ENCODE measurements around the gene NTNG1.

The NTNG1 gene

DNA sequence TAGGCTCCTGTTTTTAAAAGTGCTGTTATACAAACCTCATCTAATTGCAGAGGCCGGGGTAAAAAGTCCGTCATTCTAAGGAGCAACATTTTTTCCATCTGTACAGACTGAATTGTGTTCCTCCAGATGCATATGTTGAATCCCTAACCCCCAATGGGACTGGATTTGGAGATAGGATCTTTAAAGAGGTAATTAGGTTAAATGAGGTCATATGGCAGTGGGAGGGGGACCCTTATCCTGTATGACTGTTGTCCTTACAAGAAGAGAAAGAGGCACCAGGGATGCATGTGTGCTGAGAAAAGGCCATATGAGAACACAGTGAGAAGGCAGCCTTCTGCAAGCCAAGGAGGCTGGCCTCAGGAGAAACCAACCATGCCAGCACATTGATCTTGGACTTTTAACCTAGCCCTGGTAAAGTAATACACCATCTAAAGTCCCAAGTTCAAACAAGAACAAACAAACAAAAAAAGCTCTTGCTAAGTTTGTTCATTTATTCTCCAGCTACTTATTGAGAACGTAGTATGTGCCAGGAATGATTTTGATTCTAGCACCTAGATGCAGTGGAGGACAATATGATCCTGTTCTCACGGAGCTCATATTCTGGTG is 352.4 kb downstream of the NTNG1 start:
- Histone ChIP-seq H3K4me1 (ENCODE audit: low read length) (0 out of 2 replicates have a peak, but pooled peaks cover 6% of the 10 kb centered on the region), H3K9me3 (replicated peaks; ENCODE audit: insufficient read depth, low read length) (no peaks in the 10 kb centered on the region), H3K79me2 (ENCODE audit: low read length) (no peaks in the 10 kb centered on the region), H3K27me3 (replicated peaks; ENCODE audit: insufficient read depth, low read length) (no peaks in the 10 kb centered on the region), H3K4me2 (ENCODE audit: low read depth, low read length) (no peak overlapping the region), H3K27ac (ENCODE audit: low read length) (no peak overlapping the region), H3K9ac (ENCODE audit: low read length) (no peak overlapping the region), H2AFZ (ENCODE audit: low read length) (no peak overlapping the region), H3F3A (ENCODE audit: insufficient read depth, low read length) (no peaks in the 10 kb centered on the region), H3K9me2 (replicated peaks; ENCODE audit: insufficient read depth, low read length) (no peaks in the 10 kb centered on the region), H3K4me3 (ENCODE audit: low read length) (no peak overlapping the region), H4K20me1 (ENCODE audit: insufficient read depth, low read length) (no peaks in the 10 kb centered on the region), H3K36me3 (replicated peaks; ENCODE audit: insufficient read depth, low read length) (no peaks in the 10 kb centered on the region)
- no peak for TF ChIP-seq EZH2phosphoT487 (IDR thresholded peaks at IDR 0.05; ENCODE audit: low read length)
- no peak for TF ChIP-seq EZH2 (optimal IDR thresholded peaks at IDR 0.05; ENCODE audit: low read depth, low read length)
- TF ChIP-seq, protein P1, sequence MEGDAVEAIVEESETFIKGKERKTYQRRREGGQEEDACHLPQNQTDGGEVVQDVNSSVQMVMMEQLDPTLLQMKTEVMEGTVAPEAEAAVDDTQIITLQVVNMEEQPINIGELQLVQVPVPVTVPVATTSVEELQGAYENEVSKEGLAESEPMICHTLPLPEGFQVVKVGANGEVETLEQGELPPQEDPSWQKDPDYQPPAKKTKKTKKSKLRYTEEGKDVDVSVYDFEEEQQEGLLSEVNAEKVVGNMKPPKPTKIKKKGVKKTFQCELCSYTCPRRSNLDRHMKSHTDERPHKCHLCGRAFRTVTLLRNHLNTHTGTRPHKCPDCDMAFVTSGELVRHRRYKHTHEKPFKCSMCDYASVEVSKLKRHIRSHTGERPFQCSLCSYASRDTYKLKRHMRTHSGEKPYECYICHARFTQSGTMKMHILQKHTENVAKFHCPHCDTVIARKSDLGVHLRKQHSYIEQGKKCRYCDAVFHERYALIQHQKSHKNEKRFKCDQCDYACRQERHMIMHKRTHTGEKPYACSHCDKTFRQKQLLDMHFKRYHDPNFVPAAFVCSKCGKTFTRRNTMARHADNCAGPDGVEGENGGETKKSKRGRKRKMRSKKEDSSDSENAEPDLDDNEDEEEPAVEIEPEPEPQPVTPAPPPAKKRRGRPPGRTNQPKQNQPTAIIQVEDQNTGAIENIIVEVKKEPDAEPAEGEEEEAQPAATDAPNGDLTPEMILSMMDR (IDR thresholded peaks at IDR 0.05; ENCODE audit: low read length) = no peak
- DNase-seq = no peak

DNA sequence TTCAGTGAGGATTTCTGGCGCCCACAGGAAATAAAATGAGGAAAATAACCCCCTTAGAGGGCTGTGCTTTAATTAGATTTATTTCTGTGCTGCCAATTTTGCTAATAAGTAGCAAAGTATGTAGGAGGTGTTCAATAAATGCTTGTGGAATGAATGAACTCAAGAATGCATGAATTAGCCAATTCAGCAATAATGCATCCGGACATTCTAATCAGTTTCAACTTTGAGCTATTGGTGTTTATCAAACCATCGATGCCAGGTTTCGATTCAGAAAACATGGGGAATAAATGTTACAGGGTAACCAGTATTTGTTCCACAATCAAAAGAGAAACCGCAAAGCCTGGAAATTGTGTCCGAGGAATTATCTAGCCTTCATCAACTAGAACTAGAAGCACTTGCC is 353.2 kb downstream of the NTNG1 start:
- DNase-seq = no peak
- no peaks in the 10 kb centered on the region for H3K9me2 ChIP-seq (replicated peaks; ENCODE audit: insufficient read depth, low read length)
- H3K27me3 ChIP-seq (replicated peaks; ENCODE audit: insufficient read depth, low read length) = no peaks in the 10 kb centered on the region
- no peaks in the 10 kb centered on the region for H4K20me1 ChIP-seq (ENCODE audit: insufficient read depth, low read length)
- no peak overlapping the region for H3K4me2 ChIP-seq (ENCODE audit: low read depth, low read length)
- TF ChIP-seq, protein P1 (IDR thresholded peaks at IDR 0.05; ENCODE audit: low read length) = no peak
- TF ChIP-seq EZH2phosphoT487 (IDR thresholded peaks at IDR 0.05; ENCODE audit: low read length) = no peak
- TF ChIP-seq EZH2 (optimal IDR thresholded peaks at IDR 0.05; ENCODE audit: low read depth, low read length) = no peak
- no peak overlapping the region for H3K27ac ChIP-seq (ENCODE audit: low read length)
- H3F3A ChIP-seq (ENCODE audit: insufficient read depth, low read length) = peaks cover 4% of the 10 kb centered on the region
- H3K9me3 ChIP-seq (replicated peaks; ENCODE audit: insufficient read depth, low read length) = no peaks in the 10 kb centered on the region
- no peak overlapping the region for H3K4me3 ChIP-seq (ENCODE audit: low read length)
- H3K9ac ChIP-seq (ENCODE audit: low read length) = no peak overlapping the region
- H2AFZ ChIP-seq (ENCODE audit: low read length) = no peak overlapping the region
- H3K79me2 ChIP-seq (ENCODE audit: low read length) = no peaks in the 10 kb centered on the region
- peaks cover 13% of the 10 kb centered on the region; the same call in 1 of the 2 replicates for H3K4me1 ChIP-seq (ENCODE audit: low read length)
- H3K36me3 ChIP-seq (replicated peaks; ENCODE audit: insufficient read depth, low read length) = no peaks in the 10 kb centered on the region

DNA sequence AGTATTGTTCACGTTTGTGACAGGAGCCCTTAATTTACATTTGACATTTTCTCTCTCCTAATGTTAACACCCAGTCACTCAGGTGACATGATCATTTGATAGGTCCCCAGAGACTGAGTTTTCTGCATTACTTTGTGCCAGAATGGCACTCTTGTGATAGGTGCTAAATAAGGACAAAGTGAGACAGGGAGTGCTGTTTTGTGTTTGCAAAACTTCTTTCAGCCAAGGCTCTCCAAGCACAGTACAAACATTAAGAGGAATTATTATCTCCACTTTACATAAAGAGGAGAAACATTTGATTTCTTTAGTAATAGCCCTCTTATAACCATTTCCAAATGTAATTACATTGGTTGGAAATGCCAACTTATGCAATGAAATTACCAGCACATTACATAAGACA is 355.2 kb downstream of the NTNG1 start:
- Histone ChIP-seq H3K9me3 (replicated peaks; ENCODE audit: insufficient read depth, low read length) (no peaks in the 10 kb centered on the region), H2AFZ (ENCODE audit: low read length) (no peak overlapping the region), H3K9ac (ENCODE audit: low read length) (no peak overlapping the region), H3K27me3 (replicated peaks; ENCODE audit: insufficient read depth, low read length) (no peaks in the 10 kb centered on the region), H3K9me2 (replicated peaks; ENCODE audit: insufficient read depth, low read length) (no peaks in the 10 kb centered on the region), H3K4me3 (ENCODE audit: low read length) (no peak overlapping the region), H4K20me1 (ENCODE audit: insufficient read depth, low read length) (no peaks in the 10 kb centered on the region), H3F3A (ENCODE audit: insufficient read depth, low read length) (peaks cover 16% of the 10 kb centered on the region), H3K27ac (ENCODE audit: low read length) (no peak overlapping the region), H3K36me3 (replicated peaks; ENCODE audit: insufficient read depth, low read length) (no peaks in the 10 kb centered on the region), H3K4me2 (ENCODE audit: low read depth, low read length) (no peak overlapping the region), H3K79me2 (ENCODE audit: low read length) (no peaks in the 10 kb centered on the region), H3K4me1 (ENCODE audit: low read length) (peaks cover 23% of the 10 kb centered on the region)
- TF ChIP-seq, protein P1 (IDR thresholded peaks at IDR 0.05; ENCODE audit: low read length) = no peak
- TF ChIP-seq EZH2 (optimal IDR thresholded peaks at IDR 0.05; ENCODE audit: low read depth, low read length) (no peak), EZH2phosphoT487 (IDR thresholded peaks at IDR 0.05; ENCODE audit: low read length) (no peak)
- DNase-seq = no peak

Data from MM.1S (cell line).